GM19351 (cell line): ENCODE results near the gene MESD.
A peak's percentile ranks its signal among the peaks of the same experiment; 100 is the strongest.

Experiments used
- ATAC-seq: cut with Tn5 transposase; IDR thresholded peaks from one replicate; pipeline ENCODE4 v1.9.1; 2021; ENCODE audit warnings: mild to moderate bottlenecking, moderate library complexity; ENCODE audit not compliant: unreplicated experiment

Gene MESD

DNA sequence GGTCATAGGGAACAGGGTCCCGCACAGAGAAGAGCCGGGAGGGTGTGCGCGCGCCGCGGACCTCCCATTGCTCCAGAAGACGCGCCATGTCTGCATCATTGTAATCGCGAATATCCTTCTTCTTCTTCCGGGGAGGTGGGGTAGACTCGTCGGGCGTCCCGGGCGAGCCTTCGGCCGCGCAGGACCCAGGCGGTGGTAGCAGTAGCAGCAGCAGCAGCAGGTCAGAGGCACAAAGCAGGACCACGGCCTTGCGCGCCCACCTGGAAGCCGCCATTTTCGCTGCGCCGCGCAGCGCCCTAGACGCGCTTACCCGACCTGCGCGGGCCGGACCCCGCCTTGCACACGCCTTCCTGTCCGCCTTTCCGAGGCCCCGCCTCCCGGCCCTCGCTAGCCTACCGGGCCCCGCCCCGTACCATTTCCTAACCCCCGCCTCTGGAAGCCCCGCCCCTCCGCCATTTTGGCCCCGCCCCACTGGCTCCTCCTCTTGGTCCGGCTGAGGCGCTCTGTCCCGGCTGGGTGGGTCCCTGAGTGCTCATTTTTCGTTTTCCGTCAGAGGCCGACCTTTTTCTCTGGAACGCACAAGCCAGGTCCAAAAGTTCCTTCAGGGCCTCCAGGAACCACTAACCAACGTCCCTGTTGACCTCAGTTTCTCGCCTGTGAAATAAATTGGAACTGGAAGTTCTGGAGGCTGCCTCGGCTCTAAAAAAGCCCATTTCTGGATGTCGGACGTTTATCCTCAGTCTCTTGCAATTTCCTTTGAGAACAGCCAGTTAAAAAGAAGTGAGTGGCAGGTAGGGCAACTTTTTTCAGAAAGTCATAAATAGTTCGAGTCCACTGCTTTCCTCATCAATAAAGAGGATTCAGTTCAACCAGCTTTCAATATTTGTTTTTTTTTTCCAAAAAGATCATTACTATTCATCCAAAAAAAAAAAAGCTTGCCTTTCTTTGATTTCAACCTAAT is at the start of gene MESD:
Gene MESD, minus strand, starts transcription at position 302 of the 961 bp plus-strand sequence. Its CDS starts 28 bp downstream, at position 274.
- peak; percentile 94 for ATAC-seq

DNA sequence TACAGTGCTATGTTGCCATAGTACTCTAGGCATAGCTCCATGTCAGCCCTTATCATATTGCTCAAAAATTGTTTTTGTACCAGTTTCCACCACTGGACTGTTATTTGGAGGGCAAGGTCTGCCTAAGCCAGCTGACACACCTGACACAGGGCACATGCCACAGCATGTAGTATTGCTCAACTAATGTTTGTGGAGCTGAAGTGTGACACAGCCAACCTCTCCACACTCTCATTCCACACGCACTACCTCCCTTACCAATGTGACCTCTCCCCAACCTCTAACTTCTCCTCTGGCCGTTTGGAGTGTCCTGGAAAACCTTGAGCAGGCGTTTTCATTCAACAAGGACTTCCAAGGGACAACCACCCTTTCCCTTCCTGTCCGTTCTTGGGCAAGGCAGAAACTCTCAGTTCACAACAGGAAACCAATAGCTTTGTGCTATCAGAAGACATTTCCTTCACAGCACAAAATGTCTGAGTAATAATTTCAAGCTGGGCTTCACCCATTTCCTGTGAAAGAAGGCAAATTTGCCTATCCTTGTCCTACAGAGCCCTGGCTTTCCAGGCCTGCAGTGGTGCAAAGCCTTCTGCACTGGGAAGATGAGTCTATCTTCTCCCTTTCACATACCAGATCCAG is 49.5 kb upstream of the MESD start:
- no peak for ATAC-seq

DNA sequence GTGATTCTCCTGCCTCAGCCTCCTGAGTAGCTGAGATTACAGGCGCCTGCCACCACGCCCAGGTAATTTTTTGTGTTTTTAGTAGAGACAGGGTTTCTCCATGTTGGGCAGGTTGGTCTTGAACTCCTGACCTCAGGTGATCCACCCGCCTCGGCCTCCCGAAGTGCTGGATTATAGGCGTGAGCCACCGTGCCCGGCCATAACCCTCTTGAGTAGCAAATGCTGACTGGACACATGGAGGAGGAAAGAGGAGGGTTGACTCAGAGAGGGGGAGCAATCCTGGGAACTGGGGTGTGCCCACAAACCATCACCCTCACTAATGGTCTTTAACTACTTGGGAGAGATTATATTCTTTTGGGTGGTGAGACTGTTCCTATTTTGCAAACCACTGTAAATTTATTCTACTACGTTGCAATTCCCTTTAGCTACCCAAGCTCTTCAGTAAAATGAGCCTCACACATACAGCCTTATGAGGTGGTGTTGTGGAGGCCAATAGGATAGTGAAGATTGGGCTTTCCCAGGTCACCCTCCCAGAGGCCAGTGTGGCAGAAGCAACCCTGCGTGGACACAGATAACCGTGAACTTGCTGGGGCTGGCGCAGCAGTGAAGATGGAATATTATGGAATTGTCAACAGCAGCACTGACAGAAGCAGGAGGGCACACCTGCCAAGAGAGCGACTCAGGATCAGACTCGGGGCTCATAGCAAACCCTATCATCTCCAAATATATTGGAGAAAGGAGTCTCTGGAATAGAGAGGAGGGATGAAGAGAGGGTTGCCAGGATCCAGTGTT is 48.5 kb upstream of the MESD start:
- no peak for ATAC-seq

DNA sequence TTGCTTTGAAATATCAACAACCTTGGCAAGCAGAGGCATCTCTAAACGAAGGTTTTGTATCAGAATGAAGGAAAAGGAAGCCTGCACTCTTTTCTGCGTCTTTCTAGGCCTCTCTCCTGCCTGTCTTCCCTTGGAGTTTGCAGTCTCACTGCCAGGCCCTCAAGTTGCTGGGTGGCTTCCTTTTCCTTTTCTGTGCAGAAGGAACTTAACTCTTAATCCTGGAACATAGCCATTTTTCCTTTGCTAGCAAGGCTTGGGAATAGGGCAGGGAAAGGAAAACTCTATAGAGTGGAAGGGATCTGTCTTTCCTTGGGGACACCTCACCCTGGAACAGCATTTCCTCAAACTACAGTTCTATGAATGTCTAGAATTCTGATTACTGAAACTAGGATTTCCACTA is 43.9 kb upstream of the MESD start:
- no peak for ATAC-seq

DNA sequence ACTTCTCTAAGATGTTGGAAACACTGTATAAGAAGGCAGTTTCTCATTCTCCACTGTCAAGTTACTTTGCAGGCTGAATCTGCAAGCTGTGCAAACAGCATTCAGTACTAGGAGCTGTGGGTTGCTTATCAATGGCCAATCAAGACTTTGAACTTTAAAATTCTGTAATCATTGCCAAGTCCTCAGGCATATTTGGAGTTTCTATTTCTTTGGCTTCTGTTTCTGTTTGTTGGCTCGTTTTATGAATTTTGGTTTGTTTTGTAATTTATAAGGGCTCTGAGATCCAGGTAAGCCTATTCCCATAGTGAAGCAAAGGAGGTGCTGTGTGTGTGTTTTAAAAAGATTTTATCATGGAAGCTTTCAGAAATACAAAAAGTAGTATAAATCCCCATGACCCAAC is 43.2 kb upstream of the MESD start:
- ATAC-seq, result no peak

DNA sequence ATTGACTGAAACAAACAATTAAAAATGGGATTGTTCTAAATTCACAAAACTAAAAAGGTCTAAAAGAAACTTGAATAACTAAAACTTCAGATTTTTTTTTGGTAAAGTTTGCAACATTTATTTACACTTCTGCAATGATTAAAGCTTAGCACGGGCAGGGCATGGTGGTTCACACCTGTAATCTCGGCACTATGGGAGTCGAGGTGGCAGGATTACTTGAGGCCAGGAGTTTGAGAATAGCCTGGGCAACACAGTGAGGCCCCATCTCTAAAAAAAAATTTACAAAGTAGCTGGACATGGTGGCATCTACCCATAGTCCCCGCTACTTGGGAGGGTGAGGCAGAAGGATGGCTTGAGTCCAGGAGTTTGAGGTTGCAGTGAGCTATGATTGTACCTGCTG is 42.7 kb upstream of the MESD start:
- ATAC-seq, result no peak

DNA sequence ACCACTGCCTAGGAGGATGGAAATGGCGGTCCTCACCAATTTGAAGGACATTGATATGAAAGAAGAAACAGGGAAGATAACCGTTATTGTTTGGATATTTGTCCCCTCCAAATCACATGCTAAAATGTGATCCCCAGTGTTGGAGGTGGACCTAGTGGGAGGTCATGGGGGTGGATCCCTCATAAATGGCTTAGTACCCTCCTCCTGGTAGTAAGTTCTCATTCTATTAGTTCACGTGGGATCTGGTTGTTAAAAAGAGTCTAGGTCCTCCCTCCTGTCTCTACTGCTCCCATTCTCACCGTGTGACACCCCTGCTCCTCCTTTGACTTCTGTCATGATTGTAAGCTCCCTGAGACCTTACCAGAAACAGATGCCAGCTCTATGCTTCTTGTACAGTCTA is 41.6 kb upstream of the MESD start:
- ATAC-seq, result no peak

DNA sequence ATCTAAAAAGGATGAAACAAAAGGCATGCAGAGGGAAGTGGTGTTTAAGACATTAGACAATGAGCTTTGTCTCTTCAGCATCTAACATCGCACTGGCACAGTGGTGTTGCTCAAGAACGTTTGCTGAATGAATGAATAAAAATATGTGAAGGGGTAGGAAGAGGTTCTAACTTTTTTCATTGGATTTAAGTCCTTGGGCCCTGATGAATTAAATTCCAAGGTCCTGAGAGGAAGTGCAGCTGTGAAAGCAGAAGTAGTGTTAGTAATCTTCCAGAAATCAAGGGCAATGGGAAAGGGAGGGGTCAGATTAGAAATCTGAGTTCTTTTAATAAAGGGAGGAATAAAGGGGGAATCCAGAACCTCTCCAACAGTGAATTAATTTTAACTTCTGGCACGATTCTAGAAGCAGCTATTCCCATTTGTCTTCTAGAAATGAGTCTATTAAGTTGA is 40.7 kb upstream of the MESD start:
- no peak for ATAC-seq

DNA sequence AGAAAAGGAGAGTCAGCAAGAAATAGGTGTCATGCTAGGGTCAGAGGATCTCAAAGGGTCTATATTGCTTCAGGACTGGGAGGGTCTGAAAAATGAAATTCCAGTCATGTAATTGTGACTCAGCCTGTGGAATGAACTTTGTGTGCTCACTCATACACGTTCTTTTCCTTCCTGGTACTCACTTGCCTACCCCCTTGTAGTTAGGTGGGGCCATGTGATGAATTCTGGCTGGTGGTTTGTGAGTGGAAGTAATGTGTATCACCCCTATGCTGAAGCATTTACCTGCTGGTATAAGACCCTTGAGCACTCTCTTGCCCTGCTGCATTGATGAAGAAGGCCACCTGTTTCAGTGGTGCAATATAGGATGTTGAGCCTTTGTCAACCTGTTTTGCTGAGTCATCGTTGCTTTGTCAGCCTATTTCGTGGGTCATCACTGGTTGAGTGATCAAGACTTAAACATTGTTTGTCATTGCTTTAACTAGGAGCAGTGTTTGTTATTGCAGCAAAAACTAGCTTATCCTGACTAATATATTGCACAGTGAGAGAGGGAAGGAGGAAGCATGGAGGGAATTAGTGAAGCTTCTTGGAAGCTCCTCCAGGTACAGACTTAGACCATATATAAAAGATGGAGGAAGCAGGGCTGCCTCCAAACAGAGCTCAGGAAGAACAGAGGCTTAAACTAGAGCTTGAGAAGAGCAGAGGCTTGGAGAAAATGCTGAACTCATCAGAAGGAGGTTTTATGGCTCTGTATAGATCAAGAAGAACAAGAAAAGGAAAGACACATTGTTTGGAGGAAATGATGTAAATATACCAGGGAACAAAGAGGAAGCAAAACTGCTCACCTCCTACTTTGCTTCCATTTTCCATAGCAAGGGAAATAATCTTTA is 40.0 kb upstream of the MESD start:
- ATAC-seq, result no peak

DNA sequence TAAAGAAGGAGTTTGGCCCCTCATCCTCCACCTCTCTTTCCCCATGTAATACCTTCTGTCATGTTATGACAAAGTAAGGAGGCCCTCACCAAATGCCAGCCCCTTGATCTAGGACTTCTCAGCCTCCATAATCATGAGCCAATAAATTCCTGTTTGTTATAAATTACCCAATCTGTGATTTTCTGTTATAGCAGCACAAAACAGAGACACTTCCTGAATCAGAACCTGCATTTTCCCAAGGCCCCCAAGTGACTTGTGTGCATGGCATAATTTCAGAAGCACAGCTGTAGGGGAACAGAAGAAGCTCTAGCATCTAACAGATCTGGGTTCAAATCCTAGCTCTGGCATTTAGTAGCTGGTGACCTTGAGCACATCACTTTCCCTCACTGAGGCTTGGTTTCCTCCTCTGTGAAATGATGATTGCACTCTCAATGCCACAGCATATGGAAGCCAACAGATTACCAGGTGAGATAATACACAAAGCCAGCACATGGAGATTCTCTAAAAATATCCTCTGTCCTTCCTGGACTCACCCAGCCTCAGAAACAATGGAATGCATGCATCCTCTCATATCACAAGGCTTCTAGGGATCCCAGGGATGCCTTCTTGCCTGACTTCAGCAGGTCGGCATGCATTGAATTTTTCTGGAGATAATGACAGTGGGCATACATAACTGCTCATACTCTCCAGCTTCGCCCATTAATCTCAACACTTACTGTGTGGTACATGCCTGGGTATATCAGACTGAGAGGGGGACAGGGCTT is 37.4 kb upstream of the MESD start:
- ATAC-seq, result no peak

DNA sequence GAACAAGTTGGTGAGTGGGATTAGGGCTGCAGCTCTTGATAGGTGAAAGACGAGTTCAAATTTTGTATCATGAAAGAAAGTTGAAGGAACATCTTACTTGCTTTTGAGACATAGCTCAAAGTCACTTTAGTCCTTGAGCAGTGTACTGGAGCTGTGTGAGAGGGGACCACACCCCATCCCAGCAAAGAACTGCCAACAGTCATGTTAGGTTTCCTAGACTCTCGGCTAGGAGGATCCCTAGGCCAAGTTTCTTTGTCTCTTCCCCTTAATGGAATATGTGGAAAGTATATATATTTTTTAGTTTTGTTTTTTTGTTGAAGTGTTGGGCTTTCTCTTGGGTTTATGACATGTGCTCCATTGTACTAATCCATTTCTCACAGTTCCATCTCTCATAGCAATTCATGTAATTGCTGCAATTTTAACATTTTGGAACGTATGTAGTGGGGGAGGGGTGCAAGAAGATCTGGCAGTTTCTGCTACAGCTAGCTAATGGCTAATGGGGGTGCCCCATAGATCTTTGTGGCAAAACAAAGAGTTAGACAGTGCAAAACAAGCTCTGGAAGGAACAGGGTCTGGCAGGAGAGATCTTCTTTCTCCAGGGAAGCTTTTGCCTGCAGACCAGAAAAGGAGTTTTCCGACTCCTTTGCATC is 36.2 kb upstream of the MESD start:
- no peak for ATAC-seq

DNA sequence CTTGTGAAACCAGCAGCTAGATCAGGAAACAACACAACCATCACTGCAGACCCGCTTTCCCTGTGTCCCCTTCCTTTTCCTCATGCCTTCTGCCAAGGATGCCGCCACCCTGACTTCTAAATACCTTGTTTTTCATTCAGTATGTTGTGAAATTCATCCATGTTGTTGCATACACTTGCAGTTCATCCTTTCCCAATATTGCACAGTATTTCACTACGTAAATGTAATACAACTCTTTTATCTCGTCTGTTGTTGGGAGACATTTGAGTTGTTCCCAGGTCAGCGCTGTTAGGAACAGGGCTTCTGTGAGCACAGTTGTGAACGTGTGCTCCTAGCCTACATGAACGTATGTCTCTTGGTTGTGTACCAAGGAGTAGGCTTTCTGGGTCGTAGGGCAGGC is 35.3 kb upstream of the MESD start:
- no peak for ATAC-seq

DNA sequence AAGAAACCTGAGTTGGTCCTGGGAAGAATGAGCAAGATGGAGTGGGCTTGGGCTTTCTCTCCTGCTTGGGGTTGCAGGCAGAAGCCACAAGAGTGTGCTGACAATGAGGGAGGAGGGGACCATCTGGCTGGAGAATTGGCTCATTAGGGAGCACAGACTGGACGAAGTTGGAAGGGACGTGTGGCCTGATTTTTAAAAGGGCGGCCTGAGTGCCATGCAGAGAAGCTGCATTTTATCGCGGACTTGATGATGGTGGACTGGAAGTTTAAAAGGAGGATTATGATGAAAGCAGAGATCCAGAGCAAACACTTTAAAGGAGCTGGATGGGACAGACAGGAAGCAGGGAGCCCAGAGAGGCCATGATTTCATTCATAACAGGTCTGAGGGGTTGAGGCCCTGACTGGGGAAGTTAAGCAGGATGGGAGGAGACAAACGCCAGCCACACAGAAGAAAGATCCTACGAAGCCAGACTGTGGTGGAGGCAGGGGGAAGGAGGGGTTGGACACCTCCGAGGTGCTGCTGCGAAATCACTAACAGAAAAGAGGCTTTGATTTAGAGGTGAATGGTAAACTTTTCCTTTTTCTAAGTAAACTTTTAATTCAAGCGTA is 34.8 kb upstream of the MESD start:
- no peak for ATAC-seq

DNA sequence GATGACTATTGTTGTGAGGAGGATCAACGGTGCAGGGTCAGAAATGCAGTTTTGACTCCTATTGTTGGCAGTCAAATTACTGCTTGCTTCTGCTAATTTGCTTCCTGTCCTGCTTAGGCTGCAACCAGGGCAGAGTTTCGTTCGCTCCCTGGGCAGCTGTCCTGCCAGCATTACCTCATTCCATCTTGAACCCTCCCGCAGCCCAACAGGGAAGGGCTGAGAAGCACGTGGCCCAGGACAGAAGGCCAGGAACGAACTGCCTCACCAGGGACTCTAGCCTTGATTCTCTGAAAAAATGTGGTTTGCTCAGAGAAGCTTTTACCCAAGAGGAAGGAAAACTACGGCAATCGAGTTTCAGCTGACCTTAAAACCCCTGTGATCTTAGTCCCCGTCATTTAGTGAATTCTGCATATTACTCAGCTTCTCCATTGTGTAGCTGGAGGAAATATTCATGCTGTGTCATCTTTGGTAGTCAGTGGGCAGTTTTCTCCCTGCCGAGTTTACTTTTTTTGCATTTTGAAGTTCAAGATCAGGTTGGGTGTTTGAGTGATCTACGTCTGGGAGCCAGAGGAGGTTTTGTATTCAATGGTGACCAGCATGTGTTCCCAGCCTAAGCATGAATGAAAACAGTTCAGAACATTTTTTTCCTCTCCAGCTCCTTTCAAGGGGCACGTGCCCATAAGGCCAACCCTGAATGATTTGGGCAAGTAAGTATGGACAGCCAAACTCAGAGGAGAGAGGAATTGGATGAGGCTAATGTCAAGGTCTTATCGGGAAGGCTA is 34.1 kb upstream of the MESD start:
- ATAC-seq, result peak; percentile 91

DNA sequence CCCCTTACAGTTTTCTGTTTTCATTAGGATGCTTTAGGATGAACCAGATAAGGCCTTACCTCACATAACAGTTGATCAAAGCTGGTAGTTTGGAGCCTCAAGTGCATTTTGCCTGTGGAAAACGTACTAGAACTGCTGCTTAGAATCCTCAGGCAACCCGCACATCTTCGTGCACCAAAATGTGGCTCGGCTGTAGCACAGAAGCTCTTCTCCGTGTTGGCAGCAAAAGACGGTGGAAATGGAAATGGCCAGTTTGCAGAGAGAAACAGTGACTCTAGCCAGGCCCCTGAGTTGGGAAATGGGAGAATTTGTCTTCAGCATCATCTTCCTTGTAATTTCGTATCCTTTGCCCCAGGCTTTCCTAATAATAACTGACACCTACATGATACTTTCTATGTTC is 31.7 kb upstream of the MESD start:
- no peak for ATAC-seq

DNA sequence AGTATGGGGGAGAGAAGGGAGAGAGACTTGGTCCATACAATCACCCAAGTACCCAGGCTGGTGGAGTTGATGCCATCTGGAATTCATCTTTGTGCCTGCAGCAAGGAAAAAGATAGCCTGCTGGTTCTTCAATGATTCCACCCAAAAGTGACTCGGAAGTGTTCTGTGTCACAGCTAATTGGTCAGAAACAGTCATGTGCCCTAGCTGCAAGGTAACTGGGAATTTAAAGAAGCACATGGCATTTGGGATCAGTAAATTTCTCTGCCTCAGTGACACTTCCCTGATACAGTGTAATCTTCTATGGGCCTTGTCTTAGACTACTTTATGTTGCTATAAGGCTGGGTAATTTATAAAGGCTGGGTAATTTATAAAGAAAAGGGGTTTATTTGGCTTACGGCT is 28.6 kb upstream of the MESD start:
- no peak for ATAC-seq

DNA sequence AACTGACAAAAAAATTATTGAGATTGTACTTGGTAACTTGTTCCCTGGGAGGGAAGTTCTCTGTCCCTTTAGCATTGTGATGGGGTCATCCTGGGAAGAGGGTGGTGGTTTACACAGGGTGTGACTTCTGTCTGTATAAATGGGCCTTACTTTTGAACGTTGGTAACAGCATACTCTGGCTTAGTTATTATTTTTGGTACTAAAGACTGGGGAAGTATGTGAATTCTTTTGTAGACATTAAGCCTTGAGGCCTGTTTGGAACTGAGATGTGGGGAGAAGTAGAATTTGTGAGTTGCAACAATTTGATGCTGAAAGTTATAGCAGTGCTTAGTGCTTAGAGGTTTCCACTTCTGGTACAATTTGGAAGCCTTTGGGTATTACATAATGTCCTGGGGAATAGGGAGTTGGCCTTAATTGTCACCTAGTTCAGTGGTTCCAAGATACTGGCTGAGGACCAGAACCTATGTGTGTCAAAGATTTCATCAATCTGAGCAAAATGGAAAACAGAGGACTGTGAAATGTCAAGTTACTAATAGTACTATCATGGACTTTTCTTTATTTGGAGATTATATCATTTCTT is 27.0 kb upstream of the MESD start:
- no peak for ATAC-seq
